Islet of Langerhans (tissue), 1 donor: ENCODE measurements around the gene S1PR4.
"Not testable (repeated sequence)": the region's sequence is repeated elsewhere in the genome, so short reads cannot be mapped to it uniquely, and the experiment has no call there.

ENCODE experiments used
- FAIRE-seq: peaks from one replicate; lab custom pipeline; 2011; peaks lifted over from hg19 to GRCh38; lab: Jason Lieb, UNC

S1PR4 gene

DNA sequence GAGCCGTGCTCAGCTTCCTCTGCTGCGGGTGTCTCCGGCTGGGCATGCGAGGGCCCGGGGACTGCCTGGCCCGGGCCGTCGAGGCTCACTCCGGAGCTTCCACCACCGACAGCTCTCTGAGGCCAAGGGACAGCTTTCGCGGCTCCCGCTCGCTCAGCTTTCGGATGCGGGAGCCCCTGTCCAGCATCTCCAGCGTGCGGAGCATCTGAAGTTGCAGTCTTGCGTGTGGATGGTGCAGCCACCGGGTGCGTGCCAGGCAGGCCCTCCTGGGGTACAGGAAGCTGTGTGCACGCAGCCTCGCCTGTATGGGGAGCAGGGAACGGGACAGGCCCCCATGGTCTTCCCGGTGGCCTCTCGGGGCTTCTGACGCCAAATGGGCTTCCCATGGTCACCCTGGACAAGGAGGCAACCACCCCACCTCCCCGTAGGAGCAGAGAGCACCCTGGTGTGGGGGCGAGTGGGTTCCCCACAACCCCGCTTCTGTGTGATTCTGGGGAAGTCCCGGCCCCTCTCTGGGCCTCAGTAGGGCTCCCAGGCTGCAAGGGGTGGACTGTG, 1.2 kb downstream of the S1PR4 start:
- no peak for FAIRE-seq

- no peak for FAIRE-seq
Measured at GRCh38 chr19:3183721-3184641, 5.4 kb downstream of the S1PR4 start.

GRCh38 chr19:3184847-3185460, 6.4 kb downstream of the S1PR4 start:
- FAIRE-seq, result no peak

- FAIRE-seq, result peak; percentile 99
Measured at GRCh38 chr19:3185461-3186159, 7.0 kb downstream of the S1PR4 start, which contains the start of gene NCLN. Gene NCLN, plus strand, starts transcription at chr19:3185930. Its CDS starts 101 bp downstream, at chr19:3186031.

GRCh38 chr19:3186160-3186688, 7.7 kb downstream of the S1PR4 start:
- FAIRE-seq, result no peak

DNA sequence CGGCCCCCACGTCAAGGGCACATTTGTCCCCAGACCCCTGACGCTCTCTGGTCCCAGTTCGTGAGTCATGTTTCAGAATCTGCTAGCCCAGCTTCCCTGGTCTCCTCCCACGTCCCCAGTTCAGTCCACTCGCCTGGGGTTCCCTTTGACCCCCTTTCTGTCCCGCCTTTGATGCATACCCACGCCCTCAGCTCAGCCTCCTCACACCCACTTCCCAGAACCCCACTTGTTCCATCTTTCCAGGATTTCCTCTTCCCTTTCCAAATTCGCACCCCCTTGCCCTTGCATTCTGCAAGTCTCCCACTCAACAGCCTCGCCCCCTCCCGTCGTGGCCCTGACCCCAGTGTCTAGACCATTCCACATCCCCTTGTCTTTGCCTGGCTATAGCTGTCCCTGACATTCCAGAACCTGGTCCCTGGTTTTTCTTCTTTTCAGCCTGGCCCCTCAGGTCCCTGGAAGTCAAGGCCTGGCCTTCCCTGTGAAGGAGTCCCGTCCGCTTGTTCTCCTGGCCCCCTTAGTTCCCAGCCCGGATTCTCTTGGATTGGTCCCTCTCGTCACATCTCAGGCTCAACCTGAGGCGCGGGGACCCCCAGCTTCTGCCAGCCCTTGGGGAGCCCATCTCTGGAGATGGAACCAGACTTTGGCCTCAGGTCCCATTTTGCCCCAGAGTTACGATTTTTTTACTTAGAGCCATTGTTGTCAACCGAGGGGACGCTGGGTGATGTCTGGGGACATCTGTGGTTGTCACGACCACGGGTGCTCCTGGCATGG, 8.5 kb downstream of the S1PR4 start:
- no peak for FAIRE-seq

GRCh38 chr19:3187662-3188511, 9.3 kb downstream of the S1PR4 start:
- FAIRE-seq, result no peak

DNA sequence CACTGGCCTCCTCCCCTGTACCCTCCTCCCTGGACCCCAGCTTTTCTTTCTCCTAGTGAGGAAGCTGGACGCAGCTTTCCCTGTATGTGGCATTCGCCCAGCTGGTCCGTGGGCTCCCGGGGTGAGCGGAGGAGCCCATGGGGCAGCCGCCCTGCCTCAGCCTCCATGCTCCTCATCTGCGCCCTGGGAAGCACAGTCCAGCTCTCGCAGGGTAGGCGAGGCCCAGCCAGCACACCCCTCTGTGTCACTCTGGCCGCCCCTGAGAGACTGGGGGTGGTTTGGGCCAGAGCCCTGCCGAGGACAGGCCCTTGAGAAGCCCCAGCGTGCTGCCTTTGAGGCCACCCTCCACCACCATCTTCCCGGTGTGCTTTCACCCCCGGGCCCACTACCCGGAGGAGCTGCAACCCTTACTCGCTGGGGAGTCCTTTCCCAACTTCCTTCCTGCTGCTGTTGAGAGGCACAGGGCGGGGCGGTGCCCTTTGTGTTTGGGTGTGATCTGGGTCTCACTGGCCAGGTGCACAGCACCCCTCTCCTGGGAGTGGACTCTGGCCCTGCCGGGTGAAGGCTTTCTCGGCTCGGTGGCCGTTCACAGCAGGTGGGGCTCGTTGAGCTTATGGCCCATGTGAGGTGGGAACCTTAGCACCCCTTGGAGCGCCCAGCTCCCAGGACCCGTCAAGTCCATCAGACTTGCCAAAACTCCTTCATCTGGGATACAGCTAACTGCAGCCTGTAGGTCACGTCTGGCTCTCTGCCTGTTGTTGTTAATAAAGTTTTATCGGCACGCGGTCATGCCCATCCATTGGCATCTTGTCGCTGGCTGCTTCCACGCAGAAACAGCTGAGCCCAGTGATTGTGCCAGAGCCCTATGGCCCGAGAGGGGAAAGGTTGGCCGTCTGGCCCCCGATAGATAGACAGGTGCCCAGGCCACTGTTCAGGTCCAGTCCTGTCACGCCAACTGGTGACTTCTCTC, 10.3 kb downstream of the S1PR4 start:
- FAIRE-seq, result no peak

- no peak for FAIRE-seq
Measured at GRCh38 chr19:3189702-3190469, 11.3 kb downstream of the S1PR4 start.

- no peak for FAIRE-seq
Measured at GRCh38 chr19:3190470-3190770, 11.9 kb downstream of the S1PR4 start.

DNA sequence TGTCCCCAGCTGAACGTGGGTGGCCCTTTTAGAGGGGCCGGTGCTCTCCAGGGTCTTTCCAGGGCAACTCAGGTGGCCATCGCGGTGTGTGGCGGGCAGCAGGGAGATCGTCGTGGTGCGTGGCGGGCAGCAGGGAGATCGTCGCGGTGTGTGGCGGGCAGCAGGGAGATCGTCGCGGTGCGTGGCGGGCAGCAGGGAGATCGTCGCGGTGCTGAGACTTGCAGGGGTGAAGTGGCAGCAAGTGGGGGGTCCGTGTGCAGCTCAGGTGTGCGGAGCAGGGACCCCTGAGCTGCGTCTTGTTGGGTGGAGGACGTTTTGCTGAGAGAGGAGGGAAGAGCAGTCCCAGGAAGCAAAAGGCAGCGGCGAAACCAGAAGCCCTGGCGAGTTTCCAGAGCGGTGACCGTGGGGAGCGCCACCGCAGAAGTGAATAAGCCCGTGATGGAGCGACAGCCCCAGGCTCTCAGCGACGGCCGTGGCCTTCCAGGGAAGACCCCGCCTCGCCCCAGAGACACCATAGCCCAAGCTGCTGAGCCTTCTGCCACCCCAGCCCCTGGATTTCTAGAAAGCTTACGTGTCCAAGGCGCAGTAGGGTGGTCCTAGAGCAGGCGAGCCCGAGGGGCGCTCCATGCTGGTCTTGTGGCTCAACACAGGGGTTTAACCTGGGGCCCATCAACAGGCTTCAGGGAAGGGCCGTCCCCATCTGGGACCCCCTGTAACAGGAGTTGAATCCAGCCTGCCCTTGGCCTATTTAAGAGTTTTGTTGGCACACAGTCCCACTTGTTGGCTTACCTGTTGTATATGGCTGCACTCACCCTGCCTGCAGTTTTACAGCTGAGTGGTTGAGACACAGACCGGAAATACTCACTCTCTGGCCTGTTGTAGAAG, 12.6 kb downstream of the S1PR4 start:
- no peak for FAIRE-seq

- FAIRE-seq, result not testable (repeated sequence)
Measured at GRCh38 chr19:3191806-3192104, 13.2 kb downstream of the S1PR4 start.

DNA sequence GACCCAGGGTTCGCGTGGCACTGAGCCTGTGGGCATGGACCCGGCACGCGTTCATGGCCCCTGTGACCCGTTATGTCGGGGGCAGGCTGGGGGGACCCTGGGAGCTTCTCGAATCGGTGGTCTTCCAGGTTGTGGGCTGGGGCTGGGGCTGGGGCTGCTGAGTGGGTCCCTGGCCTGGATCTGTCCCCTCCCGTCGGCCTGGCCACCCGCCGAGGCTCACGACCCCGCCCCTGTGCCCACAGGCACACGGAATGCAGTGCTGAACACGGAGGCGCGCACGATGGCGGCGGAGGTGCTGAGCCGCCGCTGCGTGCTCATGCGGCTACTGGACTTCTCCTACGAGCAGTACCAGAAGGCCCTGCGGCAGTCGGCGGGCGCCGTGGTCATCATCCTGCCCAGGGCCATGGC, 13.7 kb downstream of the S1PR4 start:
- FAIRE-seq, result no peak

DNA sequence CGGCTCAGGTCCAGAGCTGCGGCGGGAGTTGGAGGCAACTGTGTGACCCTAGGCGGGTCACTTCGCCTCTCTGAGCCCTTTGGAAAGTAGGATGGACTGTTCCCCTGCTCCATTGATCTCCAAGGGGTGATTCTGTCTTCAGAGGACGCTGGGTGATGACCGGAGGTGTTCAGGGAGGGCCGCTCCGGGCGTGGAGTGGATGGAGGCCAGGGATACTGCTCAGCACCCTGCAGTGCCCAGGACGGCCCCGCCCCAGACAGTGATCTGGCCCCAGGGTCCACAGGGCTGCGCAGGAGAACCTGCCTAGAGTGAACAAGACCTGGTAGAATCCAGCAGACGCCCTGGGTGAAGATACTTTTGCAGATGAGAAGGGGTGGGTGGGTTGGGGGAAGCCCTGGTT, 14.1 kb downstream of the S1PR4 start:
- FAIRE-seq, result no peak

- FAIRE-seq, result no peak
Measured at GRCh38 chr19:3193256-3194105, 14.9 kb downstream of the S1PR4 start.

- no peak for FAIRE-seq
Measured at GRCh38 chr19:3194106-3195087, 15.8 kb downstream of the S1PR4 start.
